ENCODE results near the gene TMPRSS2.

GRCh38 chr21:41433566-41433965 is 74.4 kb downstream of the TMPRSS2 start:
- TF ChIP-seq EP300 (IDR thresholded peaks at IDR 0.05) (no peak), CTCF (IDR thresholded peaks at IDR 0.05) (no peak), POLR2A (IDR thresholded peaks at IDR 0.05) (no peak)

All from sigmoid colon (tissue), 4 donors.